Fibroblast of skin of abdomen (primary cell): ENCODE data around the gene CST9.
"Not testable (repeated sequence)": the region's sequence is repeated elsewhere in the genome, so short reads cannot be mapped to it uniquely, and the experiment has no call there.

Source experiments
- DNase-seq: peaks from one replicate; pipeline ENCODE4 v3.0.0-alpha.2; 2013

Gene CST9

GRCh38 chr20:23586735-23587525 lies 18.8 kb downstream of the CST9 start:
- no peak for DNase-seq

GRCh38 chr20:23585808-23586734 lies 19.6 kb downstream of the CST9 start:
- DNase-seq, result no peak

- DNase-seq, result no peak
Measured at GRCh38 chr20:23585449-23585807, 20.3 kb downstream of the CST9 start.

DNA sequence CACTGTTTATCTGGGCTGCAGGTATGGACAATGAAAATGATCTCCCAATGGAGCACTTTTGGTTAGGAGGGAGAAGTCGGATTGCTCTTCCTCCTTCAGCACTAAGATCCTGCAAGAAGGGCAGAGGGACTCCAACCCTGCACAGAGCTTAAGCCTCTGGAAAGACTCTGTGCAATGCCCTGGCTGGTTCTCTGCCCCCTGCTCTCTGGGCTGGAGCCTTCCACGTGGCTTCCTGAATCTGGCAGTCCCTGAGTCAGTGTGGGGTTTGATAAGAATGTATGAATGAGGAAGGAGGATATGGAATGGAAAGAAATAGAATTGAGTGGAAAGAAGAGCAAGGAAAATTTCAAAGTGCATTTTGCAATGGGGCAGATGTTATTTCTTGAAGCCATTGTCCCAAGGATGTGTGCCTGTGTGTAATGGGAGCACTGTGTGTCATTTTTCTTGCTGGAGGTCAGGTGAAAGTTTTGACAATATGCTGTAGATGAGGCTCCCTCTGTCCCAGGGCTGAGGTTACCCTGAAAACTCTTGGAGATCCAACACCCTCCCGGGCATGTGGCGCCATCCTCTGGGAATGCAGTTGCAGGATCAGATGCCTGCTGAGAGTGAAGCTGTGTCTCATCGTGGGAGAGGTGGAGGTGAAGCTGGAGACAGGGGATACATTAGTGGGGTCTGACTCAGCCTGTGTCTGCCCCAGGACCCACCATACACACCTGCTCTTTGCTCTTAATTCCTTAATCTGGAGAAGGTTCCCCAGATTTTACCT lies 21.1 kb downstream of the CST9 start:
- no peak for DNase-seq

DNA sequence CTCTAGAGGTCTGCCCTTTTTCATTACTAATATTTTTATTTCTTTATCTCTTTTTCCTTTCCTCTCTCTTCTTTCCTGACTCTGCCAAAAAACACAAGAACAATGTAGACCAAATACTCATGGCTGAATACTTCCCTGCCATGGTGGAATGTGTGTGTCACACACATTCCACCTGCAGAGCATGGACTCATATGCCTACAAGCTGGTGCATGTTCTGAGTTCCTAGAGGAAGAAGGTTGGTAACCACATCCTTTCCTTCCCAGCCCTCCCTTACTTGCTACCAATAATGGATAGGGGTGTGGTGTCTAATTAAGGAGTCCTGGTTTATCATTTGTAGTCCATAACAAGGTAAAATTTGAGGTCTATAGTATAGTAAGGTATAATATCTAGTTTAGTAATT lies 22.2 kb downstream of the CST9 start:
- DNase-seq, result no peak

DNA sequence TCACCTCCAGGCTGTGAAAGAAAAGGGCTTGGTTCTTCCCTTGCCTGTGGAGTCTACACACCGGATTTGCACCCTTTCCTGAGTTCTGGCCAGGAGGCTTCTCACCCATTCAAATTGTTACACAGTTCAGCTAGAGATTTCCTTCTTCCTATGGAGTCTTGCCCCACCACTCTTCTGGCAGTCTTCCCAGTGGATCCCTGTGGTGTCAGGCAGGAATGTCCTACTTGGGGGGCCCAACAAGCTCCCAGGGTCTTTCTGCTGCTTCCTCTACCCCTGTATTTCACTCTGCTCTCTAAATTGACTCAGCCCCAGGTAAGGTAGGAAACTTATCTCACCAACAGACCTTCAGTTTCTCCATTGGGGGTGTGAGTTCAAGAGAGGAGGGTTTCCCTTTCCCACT lies 23.4 kb downstream of the CST9 start:
- DNase-seq, result no peak

GRCh38 chr20:23581833-23582232 lies 23.9 kb downstream of the CST9 start:
- not testable (repeated sequence) for DNase-seq

- no peak for DNase-seq
Measured at GRCh38 chr20:23574977-23575376, 30.7 kb downstream of the CST9 start.

GRCh38 chr20:23570178-23570760 lies 35.4 kb downstream of the CST9 start:
- no peak for DNase-seq

GRCh38 chr20:23569570-23569969 lies 36.1 kb downstream of the CST9 start:
- DNase-seq, result no peak

- no peak for DNase-seq
Measured at GRCh38 chr20:23568971-23569330, 36.8 kb downstream of the CST9 start.

GRCh38 chr20:23568320-23568970 lies 37.3 kb downstream of the CST9 start, which contains the start of gene CST9L:
Gene CST9L (minus strand): TSS chr20:23568484. CDS start chr20:23568450, 34 bp downstream.
- no peak for DNase-seq

- no peak for DNase-seq
Measured at GRCh38 chr20:23566199-23566932, 39.4 kb downstream of the CST9 start.

DNA sequence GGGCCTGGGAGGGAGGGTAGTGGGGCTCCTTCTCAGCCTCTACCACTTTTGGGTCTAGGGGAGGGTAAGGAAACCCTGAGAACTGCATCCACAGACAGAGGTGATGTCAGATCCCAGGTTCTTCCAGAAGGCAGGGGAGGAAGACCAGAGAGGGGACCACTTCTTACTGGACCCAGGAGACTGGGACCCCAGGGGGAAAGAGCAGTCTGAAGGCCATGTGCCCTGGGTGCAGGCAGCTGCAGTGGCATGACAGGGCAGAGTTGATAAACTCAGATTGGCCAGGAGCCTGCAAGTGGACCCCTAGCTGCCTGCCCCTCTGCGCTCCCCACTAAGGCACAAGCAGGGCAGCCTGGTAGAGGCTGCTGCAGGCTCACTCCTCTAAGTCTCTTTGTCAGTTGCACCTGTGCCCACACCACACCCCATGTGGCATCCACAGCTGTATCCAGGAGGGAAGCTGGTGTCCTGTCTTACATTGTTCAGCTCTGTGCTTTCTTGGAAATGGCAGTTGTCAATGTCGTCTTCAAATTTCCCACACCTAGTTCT lies 40.1 kb downstream of the CST9 start:
- DNase-seq, result no peak

- no peak for DNase-seq
Measured at GRCh38 chr20:23564927-23565326, 40.8 kb downstream of the CST9 start.

DNA sequence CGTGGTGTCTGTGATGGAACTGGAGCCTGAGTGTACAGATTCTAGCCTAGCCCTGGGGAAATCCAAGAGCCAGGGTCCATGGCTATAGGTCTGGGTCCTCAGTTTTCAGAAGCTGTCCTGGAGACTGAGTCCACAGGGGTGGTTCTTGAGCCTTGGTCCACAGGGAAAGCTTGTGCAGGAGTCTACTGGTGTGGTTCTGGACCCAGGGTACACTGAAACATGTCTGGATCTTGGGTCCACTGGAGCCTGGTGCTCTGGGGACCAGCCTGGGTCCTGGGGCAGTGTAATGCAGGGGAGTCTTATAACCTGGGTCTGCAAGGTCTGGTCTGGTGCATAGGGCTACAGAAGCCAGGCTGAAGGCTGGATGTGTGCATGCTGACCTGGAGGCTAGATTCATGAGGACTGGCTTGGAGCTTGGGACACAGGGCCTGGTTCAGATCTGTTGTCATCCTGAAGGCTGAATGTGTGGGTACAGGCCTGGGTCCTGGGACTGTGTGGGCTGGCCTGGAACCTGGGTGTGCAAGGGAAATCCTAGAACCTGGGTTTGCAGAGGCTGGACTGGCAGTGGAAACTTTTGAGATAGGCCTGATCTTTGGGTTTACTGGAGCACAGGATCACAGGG lies 42.9 kb downstream of the CST9 start:
- DNase-seq, result no peak

GRCh38 chr20:23554401-23554800 lies 51.3 kb downstream of the CST9 start:
- no peak for DNase-seq
